RWPE2 (cell line): ENCODE results near the gene KCNQ2.
A peak's percentile ranks its signal among the peaks of the same experiment; 100 is the strongest.

ENCODE experiments used
- ATAC-seq: fragments of 200-7000 bp; cut with Tn5 transposase; 3 replicates; pipeline ENCODE4 v1.9.1; 2021; ENCODE audit warnings: low read depth
- DNase-seq: peaks from one replicate; pipeline ENCODE4 v3.0.0-alpha.2; 2020; ENCODE audit warnings: low spot score
- H3K27ac ChIP-seq: fragments of 450-650 bp; 2 replicates; pipeline ENCODE4 v1.5.1; 2017; ENCODE audit warnings: mild to moderate bottlenecking; ENCODE audit not compliant: poor library complexity, severe bottlenecking
- H3K27me3 ChIP-seq: fragments of 250-450 bp; sonication (Bioruptor Pico); 2 replicates; pipeline ENCODE4 v1.5.1; 2021; ENCODE audit warnings: mild to moderate bottlenecking, moderate library complexity; ENCODE audit not compliant: insufficient read depth, poor library complexity, severe bottlenecking
- H3K36me3 ChIP-seq: fragments of 250-450 bp; sonication (Bioruptor Pico); 2 replicates; pipeline ENCODE4 v1.5.1; 2020; ENCODE audit warnings: low read depth, mild to moderate bottlenecking, moderate library complexity
- H3K4me1 ChIP-seq: fragments of 250-450 bp; sonication (Bioruptor Pico); 2 replicates; pipeline ENCODE4 v1.5.1; 2021; ENCODE audit warnings: mild to moderate bottlenecking, moderate library complexity; ENCODE audit not compliant: insufficient read depth, poor library complexity, severe bottlenecking
- H3K4me3 ChIP-seq: fragments of 250-450 bp; sonication (Bioruptor Pico); 2 replicates; pipeline ENCODE4 v1.5.1; 2021; ENCODE audit warnings: mild to moderate bottlenecking, moderate library complexity; ENCODE audit not compliant: severe bottlenecking
- H3K9me3 ChIP-seq: fragments of 250-450 bp; sonication (Bioruptor Pico); 2 replicates; pipeline ENCODE4 v1.5.1; 2021; ENCODE audit warnings: mild to moderate bottlenecking, moderate library complexity; ENCODE audit not compliant: severe bottlenecking
- TF ChIP-seq, protein P1 (sequence below): fragments of 450-650 bp; IDR thresholded peaks from one replicate; pipeline ENCODE4 v1.5.1; 2017; ENCODE audit warnings: mild to moderate bottlenecking, moderate library complexity; ENCODE audit not compliant: poor library complexity, severe bottlenecking

The KCNQ2 gene

GRCh38 chr20:63488315-63489251 is 16.1 kb upstream of the KCNQ2 start:
- Histone ChIP-seq H3K9me3 (no peaks in the 10 kb centered on the region), H3K4me1 (no peaks in the 10 kb centered on the region), H3K36me3 (no peaks in the 10 kb centered on the region), H3K27ac (no peak overlapping the region), H3K4me3 (no peak overlapping the region), H3K27me3 (peaks cover 38% of the 10 kb centered on the region)
- DNase-seq (no peak), ATAC-seq (0 out of 3 replicates have a peak, but pooled peaks have one; percentile 6)
- TF ChIP-seq, protein P1, sequence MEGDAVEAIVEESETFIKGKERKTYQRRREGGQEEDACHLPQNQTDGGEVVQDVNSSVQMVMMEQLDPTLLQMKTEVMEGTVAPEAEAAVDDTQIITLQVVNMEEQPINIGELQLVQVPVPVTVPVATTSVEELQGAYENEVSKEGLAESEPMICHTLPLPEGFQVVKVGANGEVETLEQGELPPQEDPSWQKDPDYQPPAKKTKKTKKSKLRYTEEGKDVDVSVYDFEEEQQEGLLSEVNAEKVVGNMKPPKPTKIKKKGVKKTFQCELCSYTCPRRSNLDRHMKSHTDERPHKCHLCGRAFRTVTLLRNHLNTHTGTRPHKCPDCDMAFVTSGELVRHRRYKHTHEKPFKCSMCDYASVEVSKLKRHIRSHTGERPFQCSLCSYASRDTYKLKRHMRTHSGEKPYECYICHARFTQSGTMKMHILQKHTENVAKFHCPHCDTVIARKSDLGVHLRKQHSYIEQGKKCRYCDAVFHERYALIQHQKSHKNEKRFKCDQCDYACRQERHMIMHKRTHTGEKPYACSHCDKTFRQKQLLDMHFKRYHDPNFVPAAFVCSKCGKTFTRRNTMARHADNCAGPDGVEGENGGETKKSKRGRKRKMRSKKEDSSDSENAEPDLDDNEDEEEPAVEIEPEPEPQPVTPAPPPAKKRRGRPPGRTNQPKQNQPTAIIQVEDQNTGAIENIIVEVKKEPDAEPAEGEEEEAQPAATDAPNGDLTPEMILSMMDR = no peak

DNA sequence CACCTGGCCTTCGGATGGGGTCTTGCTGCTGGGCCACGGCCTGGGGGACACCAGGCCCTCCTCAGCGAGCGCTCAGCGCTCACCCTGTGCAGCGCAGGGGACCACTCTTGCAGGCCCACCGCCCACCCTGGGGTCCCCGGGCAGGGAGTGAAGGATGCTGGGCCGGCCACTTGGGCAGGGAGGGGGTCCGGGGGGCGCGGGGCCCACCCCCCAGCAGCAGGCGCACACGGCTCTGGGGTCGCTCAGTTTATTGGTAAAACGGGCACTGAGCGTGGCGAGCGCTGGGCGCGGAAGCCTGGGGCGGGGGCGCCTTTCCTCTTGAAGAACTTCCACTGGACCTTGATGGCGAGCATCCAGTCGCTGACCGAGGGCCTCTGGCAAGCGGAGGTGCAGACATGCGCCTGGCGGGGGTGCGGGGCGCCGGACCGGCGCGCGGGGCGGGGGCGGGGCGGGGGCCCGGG is 15.4 kb upstream of the KCNQ2 start:
- Histone ChIP-seq H3K27ac (no peak overlapping the region), H3K4me1 (no peaks in the 10 kb centered on the region), H3K9me3 (no peaks in the 10 kb centered on the region), H3K27me3 (peaks cover 44% of the 10 kb centered on the region), H3K4me3 (no peak overlapping the region), H3K36me3 (no peaks in the 10 kb centered on the region)
- TF ChIP-seq, protein P1 = no peak
- ATAC-seq = no peak
- no peak for DNase-seq

DNA sequence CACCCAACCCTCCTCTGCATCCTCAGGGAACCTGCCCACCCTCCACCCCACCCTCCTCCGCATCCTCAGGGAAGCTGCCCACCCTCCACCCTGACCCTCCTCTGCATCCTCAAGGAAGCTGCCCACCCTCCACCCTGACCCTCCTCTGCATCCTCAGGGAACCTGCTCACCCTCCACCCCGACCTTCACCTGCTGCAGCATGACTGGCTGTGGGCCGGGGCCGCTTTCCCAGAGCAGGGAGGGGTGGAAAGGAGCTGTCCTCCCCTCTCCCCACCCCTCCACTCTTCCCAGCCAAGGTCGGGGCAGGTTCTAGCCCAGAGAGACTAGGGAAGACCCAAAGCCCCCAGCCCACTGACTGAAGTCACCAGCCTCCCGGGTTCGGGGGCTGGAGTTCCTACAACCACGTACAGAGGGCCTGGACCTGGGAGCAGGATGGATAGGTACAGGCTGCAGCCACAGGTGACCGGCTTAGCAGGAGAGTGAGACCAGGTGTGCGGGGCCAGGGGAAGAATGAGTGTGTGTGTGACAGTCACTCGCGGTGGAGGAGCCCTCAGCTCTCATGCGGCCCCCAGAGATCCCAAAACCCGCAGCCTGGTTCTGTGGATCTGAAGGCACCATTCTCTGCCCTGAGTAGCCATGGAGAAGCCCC is 14.8 kb upstream of the KCNQ2 start:
- TF ChIP-seq, protein P1 = no peak
- no peaks in the 10 kb centered on the region for H3K4me1 ChIP-seq
- no peak overlapping the region for H3K4me3 ChIP-seq
- no peak for DNase-seq
- ATAC-seq = no peak
- H3K9me3 ChIP-seq = no peaks in the 10 kb centered on the region
- H3K27ac ChIP-seq = no peak overlapping the region
- peaks cover 46% of the 10 kb centered on the region for H3K27me3 ChIP-seq
- H3K36me3 ChIP-seq = no peaks in the 10 kb centered on the region

DNA sequence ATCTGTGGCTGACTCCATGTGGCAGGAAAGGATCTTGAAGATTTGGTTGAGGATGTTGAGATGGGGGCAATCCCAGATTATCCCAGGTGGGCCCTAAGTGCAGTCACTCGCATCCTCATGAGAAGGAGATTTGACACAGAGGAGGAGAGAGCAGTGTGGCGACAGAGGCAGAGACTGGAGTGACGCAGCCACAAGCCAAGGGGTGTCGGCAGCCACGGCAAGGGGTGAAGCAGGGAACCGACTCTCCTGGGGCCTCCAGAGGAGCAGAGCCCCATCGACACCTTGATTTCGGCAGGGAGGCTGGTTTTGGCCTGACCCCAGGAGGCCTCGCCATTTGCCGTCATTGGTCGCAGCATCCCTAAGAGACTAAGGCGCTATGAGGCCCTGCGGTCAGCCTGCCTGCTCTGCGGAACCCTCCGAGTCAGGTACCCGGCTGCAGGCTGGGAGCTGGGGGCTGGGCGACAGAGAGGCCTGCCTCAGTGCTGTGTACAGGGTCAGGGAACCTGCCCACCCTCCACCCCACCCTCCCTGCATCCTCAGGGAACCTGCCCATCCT is 13.9 kb upstream of the KCNQ2 start:
- ATAC-seq (no peak), DNase-seq (no peak)
- H3K9me3 ChIP-seq = no peaks in the 10 kb centered on the region
- H3K4me1 ChIP-seq = no peaks in the 10 kb centered on the region
- H3K36me3 ChIP-seq = no peaks in the 10 kb centered on the region
- H3K27me3 ChIP-seq = peaks cover 46% of the 10 kb centered on the region
- H3K4me3 ChIP-seq = no peak overlapping the region
- TF ChIP-seq, protein P1 = no peak
- H3K27ac ChIP-seq = no peak overlapping the region
